ENCODE data around the gene TRABD2B.

Gene TRABD2B

DNA sequence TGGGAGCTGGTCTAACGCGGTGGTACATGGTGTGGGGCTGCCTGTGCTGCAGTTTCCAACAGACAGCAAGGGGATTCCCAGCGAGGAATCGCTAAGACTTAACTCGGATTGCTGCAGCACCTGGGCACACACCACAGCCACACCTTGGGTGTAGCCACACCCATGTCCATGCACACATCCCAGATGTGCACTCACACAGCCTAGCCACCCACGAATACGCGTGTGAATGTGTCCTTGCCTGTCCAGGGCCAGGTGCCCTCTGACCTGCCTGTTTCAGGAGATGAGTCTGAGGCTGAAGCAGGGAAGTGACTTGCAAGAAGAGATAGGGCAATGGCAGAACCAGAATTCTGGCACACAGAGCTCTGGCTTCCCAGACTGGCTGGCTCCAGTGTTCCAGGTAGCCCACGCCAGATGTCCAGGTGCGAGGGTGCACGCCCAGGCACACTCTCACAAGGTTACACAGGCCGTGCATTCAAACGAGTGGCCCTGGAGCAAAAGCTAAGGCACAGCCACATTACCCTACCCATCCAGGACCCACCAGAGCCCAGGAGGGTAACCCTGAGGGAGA, 272.7 kb downstream of the TRABD2B start:
- TF ChIP-seq, protein P1, sequence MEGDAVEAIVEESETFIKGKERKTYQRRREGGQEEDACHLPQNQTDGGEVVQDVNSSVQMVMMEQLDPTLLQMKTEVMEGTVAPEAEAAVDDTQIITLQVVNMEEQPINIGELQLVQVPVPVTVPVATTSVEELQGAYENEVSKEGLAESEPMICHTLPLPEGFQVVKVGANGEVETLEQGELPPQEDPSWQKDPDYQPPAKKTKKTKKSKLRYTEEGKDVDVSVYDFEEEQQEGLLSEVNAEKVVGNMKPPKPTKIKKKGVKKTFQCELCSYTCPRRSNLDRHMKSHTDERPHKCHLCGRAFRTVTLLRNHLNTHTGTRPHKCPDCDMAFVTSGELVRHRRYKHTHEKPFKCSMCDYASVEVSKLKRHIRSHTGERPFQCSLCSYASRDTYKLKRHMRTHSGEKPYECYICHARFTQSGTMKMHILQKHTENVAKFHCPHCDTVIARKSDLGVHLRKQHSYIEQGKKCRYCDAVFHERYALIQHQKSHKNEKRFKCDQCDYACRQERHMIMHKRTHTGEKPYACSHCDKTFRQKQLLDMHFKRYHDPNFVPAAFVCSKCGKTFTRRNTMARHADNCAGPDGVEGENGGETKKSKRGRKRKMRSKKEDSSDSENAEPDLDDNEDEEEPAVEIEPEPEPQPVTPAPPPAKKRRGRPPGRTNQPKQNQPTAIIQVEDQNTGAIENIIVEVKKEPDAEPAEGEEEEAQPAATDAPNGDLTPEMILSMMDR (conservative IDR thresholded peaks at IDR 0.05), result no peak
- no peak for TF ChIP-seq ZFX (IDR thresholded peaks at IDR 0.05)
- H3K27ac ChIP-seq, result no peak overlapping the region

DNA sequence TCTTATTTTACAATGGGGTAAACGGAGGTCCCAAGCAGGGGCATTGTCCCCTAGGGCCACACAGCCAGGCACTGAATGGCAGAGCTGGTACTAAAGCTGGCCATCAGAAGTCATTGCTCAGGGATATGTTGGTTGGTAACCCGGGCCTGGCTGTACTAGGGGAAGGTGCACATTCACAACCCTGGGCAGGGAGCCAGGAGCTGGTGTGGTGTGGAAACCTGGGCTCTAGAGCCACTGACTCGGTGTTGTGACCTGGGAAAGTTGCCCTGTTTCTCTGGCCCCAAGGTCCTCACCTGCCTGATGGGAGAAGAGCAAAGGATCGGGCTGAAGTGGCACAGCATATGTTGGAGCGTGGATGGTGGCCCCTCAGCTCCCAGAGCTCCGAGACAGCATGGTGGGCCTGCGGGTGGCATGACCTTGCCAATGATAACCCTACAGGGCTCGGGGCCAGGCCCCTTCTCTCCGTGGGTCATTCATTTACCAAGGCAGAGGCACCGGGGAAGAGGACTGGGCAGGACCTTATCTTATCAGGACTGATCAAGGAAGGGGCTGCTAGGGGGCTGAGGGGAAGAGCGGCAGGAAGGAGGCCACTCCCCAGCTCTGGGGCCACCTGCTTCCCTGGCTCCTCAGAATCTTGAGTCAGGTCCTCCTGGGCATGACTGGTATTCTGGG, 274.1 kb downstream of the TRABD2B start:
- no peak overlapping the region for H3K27ac ChIP-seq
- TF ChIP-seq, protein P1 (conservative IDR thresholded peaks at IDR 0.05), result no peak
- no peak for TF ChIP-seq ZFX (IDR thresholded peaks at IDR 0.05)

DNA sequence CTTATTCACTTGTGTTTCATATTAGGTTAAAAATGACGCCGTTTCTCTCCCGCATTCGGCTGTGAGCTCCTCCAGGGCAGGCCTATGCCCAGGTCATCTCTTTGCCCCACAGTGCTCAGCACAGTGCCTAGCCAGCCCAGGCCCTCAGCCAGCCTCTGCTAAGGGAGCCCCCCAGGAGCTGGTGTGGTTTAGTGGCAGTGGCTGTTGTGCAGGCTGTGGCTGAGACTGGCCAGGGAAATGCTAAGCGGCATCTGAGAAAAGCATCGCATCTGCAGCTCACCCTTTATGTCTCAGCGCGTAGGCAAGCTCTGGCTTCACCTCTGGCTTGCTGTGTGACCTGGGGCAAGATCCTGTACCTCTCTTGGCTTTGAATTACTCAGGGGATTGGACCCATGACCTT, 275.1 kb downstream of the TRABD2B start:
- no peak for TF ChIP-seq ZFX (IDR thresholded peaks at IDR 0.05)
- TF ChIP-seq, protein P1 (conservative IDR thresholded peaks at IDR 0.05), result no peak
- no peak overlapping the region for H3K27ac ChIP-seq

- H3K27ac ChIP-seq, result no peak overlapping the region
These were observed 277.1 kb downstream of the TRABD2B start for GRCh38 chr1:47720111-47720510.

GRCh38 chr1:47717341-47717740, 279.8 kb downstream of the TRABD2B start:
- no peak overlapping the region for H3K27ac ChIP-seq
- no peak for TF ChIP-seq ZFX (IDR thresholded peaks at IDR 0.05)
- TF ChIP-seq, protein P1 (conservative IDR thresholded peaks at IDR 0.05), result no peak

More at GRCh38 chr1:47720111-47720510, 277.1 kb downstream of the TRABD2B start:
- no peak for TF ChIP-seq ZFX (IDR thresholded peaks at IDR 0.05)
- TF ChIP-seq, protein P1 (conservative IDR thresholded peaks at IDR 0.05), result no peak

DNA sequence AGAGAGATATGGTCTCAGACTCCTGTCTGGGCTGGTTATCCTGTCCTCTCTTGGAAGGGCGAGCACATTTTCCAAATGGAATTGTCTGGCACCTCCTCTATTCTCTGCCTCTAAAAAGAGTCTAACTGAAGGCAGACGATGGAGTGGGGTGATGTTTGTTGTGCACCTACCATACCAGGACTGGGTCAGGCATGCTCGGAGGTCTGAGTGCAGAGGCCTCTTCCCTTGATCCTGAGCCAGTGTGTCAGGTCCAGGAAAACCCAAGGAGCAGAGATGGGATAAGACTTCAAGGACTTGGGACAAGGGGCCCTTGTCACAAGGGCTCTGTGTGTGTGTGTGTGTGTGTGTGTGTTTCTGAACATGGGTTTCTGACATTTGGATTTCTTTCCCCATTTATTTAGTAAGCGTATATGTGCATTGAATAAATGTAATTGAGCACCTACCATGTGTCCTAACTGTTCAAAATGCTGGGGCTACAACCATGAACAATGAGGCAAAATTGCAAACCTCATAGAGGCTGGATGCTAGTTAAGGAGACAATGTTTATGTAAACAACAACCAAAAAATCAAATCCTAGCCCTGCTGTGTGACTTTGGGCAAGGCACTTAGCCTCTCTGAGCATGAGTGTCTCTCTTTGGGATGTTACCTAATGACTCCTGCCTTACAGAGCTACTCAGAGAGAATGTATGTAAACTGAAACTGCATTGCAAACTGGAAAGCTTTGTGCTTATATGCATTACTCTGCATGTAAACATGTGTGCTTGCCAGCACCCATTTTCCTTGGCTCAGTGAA, 283.0 kb downstream of the TRABD2B start:
- no peak for TF ChIP-seq ZFX (IDR thresholded peaks at IDR 0.05)
- TF ChIP-seq, protein P1 (conservative IDR thresholded peaks at IDR 0.05), result no peak
- H3K27ac ChIP-seq, result no peak overlapping the region

All from C4-2B (cell line).